PFSK-1 (cell line): ENCODE data around the gene RALGAPB.

Experiments used
- REST ChIP-seq, 2 experiments: IDR thresholded peaks; 2 replicates each; pipeline versions ENCODE4 v1.6.1 to v1.8.0; 2011 to 2012; ENCODE audit warnings: low read depth in 2 of 2, low read length in 2 of 2, control low read depth in 1 of 2, inconsistent platforms in 1 of 2, mild to moderate bottlenecking in 1 of 2, moderate library complexity in 1 of 2; ENCODE audit not compliant: insufficient read depth in 1 of 2
- SIN3A ChIP-seq: IDR thresholded peaks from 2 replicates; pipeline ENCODE4 v1.6.1; 2012; ENCODE audit warnings: mild to moderate bottlenecking, low read length, moderate library complexity, borderline replicate concordance; ENCODE audit not compliant: insufficient read depth

DNA sequence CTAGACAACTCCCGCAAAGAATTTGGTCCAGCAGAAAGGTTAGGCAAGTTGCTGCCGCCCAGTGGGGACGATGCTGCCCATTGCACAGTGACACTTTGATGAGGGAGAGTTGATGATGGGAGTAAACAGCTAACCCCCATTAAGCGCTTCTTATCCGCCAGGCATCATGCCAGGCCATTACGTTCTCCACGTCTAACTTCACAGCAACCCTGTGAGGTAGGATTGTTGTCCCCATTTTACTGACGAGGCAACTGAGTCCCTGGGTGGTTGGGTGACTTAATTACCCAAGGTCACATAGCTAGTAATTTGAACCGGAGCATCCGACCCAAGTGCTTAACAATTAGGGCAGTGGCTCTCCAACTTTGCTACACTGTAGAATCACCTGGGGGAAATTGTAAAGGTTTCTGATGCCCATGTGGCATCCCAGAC lies 738 bp downstream of the RALGAPB start:
- TF ChIP-seq REST (IDR thresholded peaks at IDR 0.05; ENCODE audit: insufficient read depth in 1 of 2, low read depth in 2 of 2, low read length in 2 of 2) = no peak
- TF ChIP-seq SIN3A = no peak
